Trophoblast cell (in vitro differentiated cells and primary cell): ENCODE measurements around the gene ANKMY1.

ENCODE experiments used
- DNase-seq, 2 donors: peaks; one replicate each; pipeline ENCODE4 v3.0.0-alpha.2; 2016
- H2AFZ ChIP-seq: 2 replicates; pipeline ENCODE4 v1.6.1; 2013; ENCODE audit warnings: low read length, moderate library complexity, mild to moderate bottlenecking; ENCODE audit not compliant: insufficient read depth, poor library complexity
- H2AK5ac ChIP-seq: 2 replicates; pipeline ENCODE4 v1.6.1; 2013; ENCODE audit warnings: mild to moderate bottlenecking, low read length
- H2BK120ac ChIP-seq: 2 replicates; pipeline ENCODE4 v1.6.1; 2013; ENCODE audit warnings: low read length, mild to moderate bottlenecking, moderate library complexity; ENCODE audit not compliant: insufficient read depth, poor library complexity
- H2BK12ac ChIP-seq: 2 replicates; pipeline ENCODE4 v1.6.1; 2013; ENCODE audit warnings: mild to moderate bottlenecking, low read length, moderate library complexity
- H2BK5ac ChIP-seq: 2 replicates; pipeline ENCODE4 v1.6.1; 2013; ENCODE audit warnings: low read length, low read depth, moderate library complexity, mild to moderate bottlenecking; ENCODE audit not compliant: poor library complexity
- H3K14ac ChIP-seq: 2 replicates; pipeline ENCODE4 v1.6.1; 2013; ENCODE audit warnings: mild to moderate bottlenecking, low read length
- H3K18ac ChIP-seq: 2 replicates; pipeline ENCODE4 v1.6.1; 2013; ENCODE audit warnings: mild to moderate bottlenecking, low read length
- H3K23ac ChIP-seq: 2 replicates; pipeline ENCODE4 v1.6.1; 2013; ENCODE audit warnings: low read length
- H3K27ac ChIP-seq: 2 replicates; pipeline ENCODE4 v1.5.1; 2013; ENCODE audit warnings: low read depth, mild to moderate bottlenecking, inconsistent platforms, low read length, moderate library complexity
- H3K27me3 ChIP-seq: 2 replicates; pipeline ENCODE4 v1.6.1; 2013; ENCODE audit warnings: inconsistent platforms, mild to moderate bottlenecking, low read length, moderate library complexity; ENCODE audit not compliant: insufficient read depth
- H3K36me3 ChIP-seq, 2 experiments: 1 replicate in 1 of 2; 2 replicates in 1 of 2; pipeline ENCODE4 v1.6.1; 2013; ENCODE audit warnings: low read length in 2 of 2, mild to moderate bottlenecking in 2 of 2, moderate library complexity in 1 of 2; ENCODE audit not compliant: insufficient read depth in 2 of 2, control insufficient read depth in 1 of 2
- H3K4ac ChIP-seq: 2 replicates; pipeline ENCODE4 v1.6.1; 2013; ENCODE audit warnings: low read depth, mild to moderate bottlenecking, low read length, moderate library complexity
- H3K4me1 ChIP-seq, 2 experiments: 1 replicate in 1 of 2; 2 replicates in 1 of 2; pipeline ENCODE4 v1.6.1; 2013; ENCODE audit warnings: low read length in 2 of 2, mild to moderate bottlenecking in 2 of 2, moderate library complexity in 1 of 2; ENCODE audit not compliant: insufficient read depth in 2 of 2, control insufficient read depth in 1 of 2
- H3K4me2 ChIP-seq: 2 replicates; pipeline ENCODE4 v1.6.1; 2013; ENCODE audit warnings: inconsistent platforms, mild to moderate bottlenecking, low read length, moderate library complexity
- H3K4me3 ChIP-seq: 2 replicates; pipeline ENCODE4 v1.5.1; 2013; ENCODE audit warnings: mild to moderate bottlenecking, low read depth, low read length, inconsistent platforms
- H3K79me1 ChIP-seq: one replicate; pipeline ENCODE4 v1.6.1; 2013; ENCODE audit warnings: low read length
- H3K79me2 ChIP-seq: 2 replicates; pipeline ENCODE4 v1.6.1; 2013; ENCODE audit warnings: low read length, mild to moderate bottlenecking; ENCODE audit not compliant: control insufficient read depth, insufficient read depth, poor library complexity
- H3K9ac ChIP-seq: 2 replicates; pipeline ENCODE4 v1.6.1; 2013; ENCODE audit warnings: mild to moderate bottlenecking, low read length
- H3K9me3 ChIP-seq: 2 replicates; pipeline ENCODE4 v1.6.1; 2013; ENCODE audit warnings: low read depth, mild to moderate bottlenecking, control low read depth, inconsistent platforms, low read length; ENCODE audit not compliant: insufficient read depth
- H4K12ac ChIP-seq: 2 replicates; pipeline ENCODE4 v1.6.1; 2013; ENCODE audit warnings: low read depth, mild to moderate bottlenecking, low read length, moderate library complexity
- H4K8ac ChIP-seq: 2 replicates; pipeline ENCODE4 v1.6.1; 2013; ENCODE audit warnings: low read depth, mild to moderate bottlenecking, low read length, moderate library complexity
- H4K91ac ChIP-seq: one replicate; pipeline ENCODE4 v1.6.1; 2013; ENCODE audit warnings: low read depth, mild to moderate bottlenecking, low read length, moderate library complexity
- WGBS: extraction: QIAGEN DNeasy Blood & Tissue Kit; methylation state at CpG from one replicate; pipeline ENCODE4 v1.1.7; 2013; ENCODE audit warnings: missing lambda C conversion rate; ENCODE audit not compliant: insufficient read length, insufficient coverage; ENCODE audit errors: extremely low coverage; 5-methylcytosine and 5-hydroxymethylcytosine counted together

ANKMY1 gene

DNA sequence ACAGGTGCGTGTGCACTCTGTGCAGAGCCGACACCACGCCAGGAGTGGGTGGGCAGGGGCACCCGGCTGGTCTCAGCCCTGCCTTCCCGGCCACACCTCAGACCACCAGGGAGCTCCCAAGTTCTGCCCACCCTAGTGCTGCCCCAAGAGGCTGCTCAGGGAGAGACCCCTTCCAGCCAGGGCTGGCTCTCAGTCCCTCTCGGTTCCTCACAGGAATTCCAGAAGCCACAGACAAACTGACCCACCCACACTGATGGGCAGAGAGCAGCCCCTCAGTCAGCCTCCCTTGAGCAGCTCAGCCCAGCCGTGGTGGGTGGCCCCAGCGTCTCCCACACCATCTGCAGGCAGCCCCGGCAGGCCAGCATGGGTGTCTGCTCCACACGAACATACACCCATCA is 88.5 kb downstream of the ANKMY1 start:
- H3K4me3 ChIP-seq = no peak overlapping the region
- no peak overlapping the region for H2AK5ac ChIP-seq
- no peak overlapping the region for H3K14ac ChIP-seq
- H2AFZ ChIP-seq = no peak overlapping the region
- H2BK12ac ChIP-seq = no peak overlapping the region
- no peak overlapping the region for H3K27ac ChIP-seq
- peaks cover 17 to 21% of the 10 kb centered on the region in 2 experiments for H3K36me3 ChIP-seq
- WGBS = no CpG with 5 or more reads among the region's 10 CpGs
- no peak overlapping the region for H3K18ac ChIP-seq
- H3K4ac ChIP-seq = no peak overlapping the region
- H3K9ac ChIP-seq = no peak overlapping the region
- H4K8ac ChIP-seq = no peak overlapping the region
- no peak overlapping the region for H4K12ac ChIP-seq
- no peak overlapping the region for H3K23ac ChIP-seq
- H2BK120ac ChIP-seq = no peak overlapping the region
- no peak for DNase-seq
- no peak overlapping the region for H2BK5ac ChIP-seq
- no peaks in the 10 kb centered on the region for H3K79me2 ChIP-seq
- H3K9me3 ChIP-seq = peaks cover 5% of the 10 kb centered on the region
- no peaks in the 10 kb centered on the region for H3K27me3 ChIP-seq
- H3K79me1 ChIP-seq = no peaks in the 10 kb centered on the region
- peaks cover 4 to 6% of the 10 kb centered on the region in 2 experiments for H3K4me1 ChIP-seq
- no peak overlapping the region for H4K91ac ChIP-seq
- H3K4me2 ChIP-seq = no peak overlapping the region

DNA sequence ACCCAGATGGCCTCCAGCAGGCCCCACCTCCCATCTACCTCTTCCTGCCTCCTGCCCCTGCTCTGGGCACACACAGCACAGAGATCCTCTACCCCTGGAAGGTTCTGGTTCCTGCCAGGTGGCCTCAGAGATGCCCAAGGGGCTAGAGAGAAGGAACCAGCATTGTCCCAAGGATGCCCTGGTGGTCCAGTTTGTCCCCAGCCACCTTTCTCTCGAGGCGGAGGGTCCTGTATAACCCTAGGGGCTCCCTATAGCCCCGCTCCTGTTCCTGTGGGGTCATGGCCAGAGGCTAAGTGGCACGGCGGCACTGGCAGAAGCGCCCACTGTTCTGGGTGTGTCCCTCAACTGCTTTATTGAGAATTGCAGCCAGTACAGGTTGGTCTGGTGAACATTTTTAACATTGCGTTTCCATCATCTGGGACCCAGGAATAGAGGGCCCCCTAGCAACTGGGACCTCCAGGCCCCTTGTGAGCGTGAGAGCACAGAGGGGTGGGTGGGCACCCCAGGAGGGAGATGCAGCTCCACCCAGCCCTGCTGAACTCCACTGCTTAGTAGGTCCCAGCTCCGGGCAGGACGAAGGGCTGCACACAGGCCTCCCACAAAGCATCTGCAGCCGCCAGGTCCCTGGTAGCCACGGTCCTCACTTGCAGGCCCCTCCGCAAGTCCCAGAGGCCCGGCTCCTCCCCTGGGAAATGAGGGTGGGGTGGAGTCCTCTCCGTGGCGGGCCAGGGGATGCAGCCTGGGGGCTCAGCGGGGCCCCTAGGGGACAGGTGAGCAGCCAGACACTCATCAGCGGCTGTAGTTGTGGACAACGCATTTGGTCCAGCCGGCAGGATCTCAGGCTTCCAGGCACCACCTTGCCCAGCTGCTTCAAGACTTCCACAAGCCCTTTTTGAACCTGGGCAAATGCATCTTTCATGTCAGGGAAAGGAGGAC is 89.2 kb downstream of the ANKMY1 start:
- Histone ChIP-seq H3K27ac (no peak overlapping the region), H3K23ac (no peak overlapping the region), H3K27me3 (no peaks in the 10 kb centered on the region), H3K9me3 (peaks cover 6% of the 10 kb centered on the region), H2BK120ac (no peak overlapping the region), H3K4me3 (no peak overlapping the region), H3K79me1 (no peaks in the 10 kb centered on the region), H2BK12ac (no peak overlapping the region), H2AK5ac (no peak overlapping the region), H3K18ac (no peak overlapping the region), H3K36me3 (peaks cover 23 to 27% of the 10 kb centered on the region in 2 experiments), H3K4ac (no peak overlapping the region), H3K14ac (no peak overlapping the region), H4K91ac (no peak overlapping the region), H4K8ac (no peak overlapping the region), H3K9ac (no peak overlapping the region), H3K79me2 (no peaks in the 10 kb centered on the region), H3K4me1 (peaks cover 4 to 6% of the 10 kb centered on the region in 2 experiments), H2AFZ (no peak overlapping the region), H2BK5ac (no peak overlapping the region), H3K4me2 (no peak overlapping the region), H4K12ac (no peak overlapping the region)
- DNase-seq = peak in 1 of 2 donors; percentile 21
- no CpG with 5 or more reads among the region's 20 CpGs for WGBS

DNA sequence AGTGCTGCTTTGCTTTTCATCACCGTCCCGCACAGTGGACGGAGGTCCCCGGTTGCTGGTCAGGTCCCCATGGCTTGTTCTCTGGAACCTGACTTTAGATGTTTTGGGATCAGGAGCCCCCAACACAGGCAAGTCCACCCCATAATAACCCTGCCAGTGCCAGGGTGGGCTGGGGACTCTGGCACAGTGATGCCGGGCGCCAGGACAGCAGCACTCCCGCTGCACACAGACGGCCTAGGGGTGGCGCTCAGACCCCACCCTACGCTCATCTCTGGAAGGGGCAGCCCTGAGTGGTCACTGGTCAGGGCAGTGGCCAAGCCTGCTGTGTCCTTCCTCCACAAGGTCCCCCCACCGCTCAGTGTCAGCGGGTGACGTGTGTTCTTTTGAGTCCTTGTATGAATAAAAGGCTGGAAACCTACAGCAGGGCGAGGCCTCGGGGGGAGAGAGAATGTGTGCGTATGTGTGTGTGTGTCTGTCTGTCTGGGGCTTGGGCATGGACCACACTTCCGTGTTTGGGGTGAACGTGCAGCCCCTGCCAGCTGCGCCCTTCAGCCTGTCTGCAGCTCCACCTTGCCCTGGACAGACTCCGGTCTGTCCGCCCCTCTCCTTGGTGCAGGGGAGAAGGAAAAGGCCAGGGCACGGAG is 90.0 kb downstream of the ANKMY1 start:
- H3K79me1 ChIP-seq = no peaks in the 10 kb centered on the region
- H2AK5ac ChIP-seq = no peak overlapping the region
- H3K9me3 ChIP-seq = peaks cover 6% of the 10 kb centered on the region
- H2AFZ ChIP-seq = no peak overlapping the region
- H3K18ac ChIP-seq = no peak overlapping the region
- no peak overlapping the region for H2BK12ac ChIP-seq
- H3K27me3 ChIP-seq = no peaks in the 10 kb centered on the region
- H2BK120ac ChIP-seq = no peak overlapping the region
- peaks cover 28 to 31% of the 10 kb centered on the region in 2 experiments for H3K36me3 ChIP-seq
- H4K12ac ChIP-seq = no peak overlapping the region
- no peak overlapping the region for H3K14ac ChIP-seq
- H3K23ac ChIP-seq = no peak overlapping the region
- no peaks in the 10 kb centered on the region for H3K79me2 ChIP-seq
- H4K91ac ChIP-seq = no peak overlapping the region
- WGBS = no CpG with 5 or more reads among the region's 22 CpGs
- no peak overlapping the region for H3K4me2 ChIP-seq
- no peak overlapping the region for H3K4ac ChIP-seq
- no peak overlapping the region for H3K9ac ChIP-seq
- H3K27ac ChIP-seq = no peak overlapping the region
- no peak overlapping the region for H4K8ac ChIP-seq
- H3K4me3 ChIP-seq = no peak overlapping the region
- H3K4me1 ChIP-seq = peaks cover 4 to 6% of the 10 kb centered on the region in 2 experiments
- H2BK5ac ChIP-seq = no peak overlapping the region
- DNase-seq = peak in 1 of 2 donors; percentile 17

DNA sequence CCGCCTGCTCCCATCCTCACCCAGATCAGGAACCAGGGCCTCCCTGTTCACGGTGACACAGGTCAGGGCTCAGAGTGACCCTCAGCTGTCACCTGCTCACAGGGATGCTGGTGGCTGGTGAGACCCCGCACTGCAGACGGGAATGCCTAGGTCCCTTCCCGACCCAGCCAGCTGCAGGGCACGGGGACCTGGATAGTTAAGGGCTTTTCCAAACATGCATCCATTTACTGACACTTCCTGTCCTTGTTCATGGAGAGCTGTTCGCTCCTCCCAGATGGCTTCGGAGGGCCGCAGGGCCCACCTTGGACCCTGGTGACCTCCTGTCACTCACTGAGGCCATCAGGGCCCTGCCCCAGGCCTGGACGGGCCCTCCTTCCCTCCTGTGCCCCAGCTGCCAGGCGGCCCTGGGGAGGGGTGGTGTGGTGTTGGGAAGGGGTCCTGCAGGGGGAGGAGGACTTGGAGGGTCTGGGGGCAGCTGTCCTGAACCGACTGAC is 90.6 kb downstream of the ANKMY1 start:
- Histone ChIP-seq H2BK5ac (no peak overlapping the region), H3K23ac (no peak overlapping the region), H3K79me1 (no peaks in the 10 kb centered on the region), H2BK12ac (no peak overlapping the region), H3K36me3 (peaks cover 33 to 37% of the 10 kb centered on the region in 2 experiments), H3K27ac (no peak overlapping the region), H4K91ac (no peak overlapping the region), H3K9ac (no peak overlapping the region), H4K8ac (no peak overlapping the region), H4K12ac (no peak overlapping the region), H3K4me2 (no peak overlapping the region), H2BK120ac (no peak overlapping the region), H3K4me1 (peaks cover under 1 to 3% of the 10 kb centered on the region in 2 experiments), H3K9me3 (peaks cover 6% of the 10 kb centered on the region), H3K27me3 (no peaks in the 10 kb centered on the region), H3K14ac (no peak overlapping the region), H3K4me3 (no peak overlapping the region), H2AFZ (no peak overlapping the region), H3K18ac (no peak overlapping the region), H2AK5ac (no peak overlapping the region), H3K79me2 (no peaks in the 10 kb centered on the region), H3K4ac (no peak overlapping the region)
- no CpG with 5 or more reads among the region's 12 CpGs for WGBS
- DNase-seq = no peak
